Neuronal stem cell (in vitro differentiated cells): ENCODE data around the gene TMEM108.
"Not testable (repeated sequence)": the region's sequence is repeated elsewhere in the genome, so short reads cannot be mapped to it uniquely, and the experiment has no call there.

Experiments used
- DNase-seq: peaks from one replicate; pipeline ENCODE4 v3.0.0-alpha.2; 2013; ENCODE audit warnings: low spot score
- H2AFZ ChIP-seq: one replicate; pipeline ENCODE4 v1.6.1; 2013; ENCODE audit warnings: mild to moderate bottlenecking, low read length, inconsistent platforms
- H2AK5ac ChIP-seq: 2 replicates; pipeline ENCODE4 v1.6.1; 2013; ENCODE audit warnings: low read depth, mild to moderate bottlenecking, inconsistent platforms, low read length, moderate library complexity, mixed read lengths
- H2BK120ac ChIP-seq: 2 replicates; pipeline ENCODE4 v1.6.1; 2013; ENCODE audit warnings: low read depth, mild to moderate bottlenecking, inconsistent platforms, low read length, moderate library complexity, mixed read lengths
- H2BK12ac ChIP-seq: one replicate; pipeline ENCODE4 v1.6.1; 2013; ENCODE audit warnings: low read length, inconsistent platforms
- H2BK15ac ChIP-seq: 2 replicates; pipeline ENCODE4 v1.6.1; 2013; ENCODE audit warnings: mild to moderate bottlenecking, low read length, inconsistent platforms, mixed read lengths
- H2BK5ac ChIP-seq: one replicate; pipeline ENCODE4 v1.6.1; 2013; ENCODE audit warnings: inconsistent platforms, mild to moderate bottlenecking, low read length, moderate library complexity
- H3K14ac ChIP-seq: one replicate; pipeline ENCODE4 v1.6.1; 2013; ENCODE audit warnings: low read length, inconsistent platforms
- H3K18ac ChIP-seq: 2 replicates; pipeline ENCODE4 v1.6.1; 2013; ENCODE audit warnings: low read length, inconsistent platforms
- H3K23ac ChIP-seq: 2 replicates; pipeline ENCODE4 v1.6.1; 2013; ENCODE audit warnings: low read depth, mild to moderate bottlenecking, mixed read lengths, low read length, inconsistent platforms; ENCODE audit not compliant: poor library complexity
- H3K27ac ChIP-seq: replicated peaks from 3 replicates; pipeline ENCODE4 v1.5.1; 2013; ENCODE audit warnings: low read length, inconsistent platforms
- H3K27me3 ChIP-seq, 3 experiments: 2 replicates each; pipeline ENCODE4 v1.6.1; 2013; ENCODE audit warnings: low read length in 3 of 3, mild to moderate bottlenecking in 2 of 3, inconsistent platforms in 1 of 3, low read depth in 1 of 3, mixed read lengths in 1 of 3, moderate library complexity in 1 of 3; ENCODE audit not compliant: control insufficient read depth in 3 of 3, insufficient read depth in 3 of 3
- H3K36me3 ChIP-seq, 2 donors: replicated peaks in 1 of 2; 2 replicates each; pipeline ENCODE4 v1.6.1; 2013; ENCODE audit warnings: low read length in 2 of 2; ENCODE audit not compliant: control insufficient read depth in 2 of 2, insufficient read depth in 2 of 2
- H3K4ac ChIP-seq: 2 replicates; pipeline ENCODE4 v1.6.1; 2013; ENCODE audit warnings: inconsistent platforms, mild to moderate bottlenecking, low read length, moderate library complexity
- H3K4me1 ChIP-seq, 2 donors: 1 replicate in 1 of 2; 2 replicates in 1 of 2; pipeline ENCODE4 v1.6.1; 2013; ENCODE audit warnings: low read length in 2 of 2, low read depth in 1 of 2; ENCODE audit not compliant: control insufficient read depth in 2 of 2, insufficient read depth in 1 of 2
- H3K4me2 ChIP-seq: one replicate; pipeline ENCODE4 v1.6.1; 2013; ENCODE audit warnings: mild to moderate bottlenecking, low read length, inconsistent platforms; ENCODE audit not compliant: insufficient read depth, poor library complexity, severe bottlenecking
- H3K4me3 ChIP-seq, 2 donors: 2 replicates each; pipeline ENCODE4 v1.5.1; 2013; ENCODE audit warnings: low read length in 2 of 2, mild to moderate bottlenecking in 2 of 2, inconsistent platforms in 1 of 2, moderate library complexity in 1 of 2
- H3K79me1 ChIP-seq: one replicate; pipeline ENCODE4 v1.6.1; 2013; ENCODE audit warnings: low read depth, mild to moderate bottlenecking, inconsistent platforms, low read length, moderate library complexity
- H3K9ac ChIP-seq: one replicate; pipeline ENCODE4 v1.6.1; 2013; ENCODE audit warnings: mild to moderate bottlenecking, low read depth, low read length, inconsistent platforms; ENCODE audit not compliant: poor library complexity
- H3K9me3 ChIP-seq, 2 donors: replicated peaks in 1 of 2; 2 replicates each; pipeline versions ENCODE3 to v1.6.1; 2013; ENCODE audit warnings: low read length in 2 of 2, mild to moderate bottlenecking in 2 of 2, inconsistent platforms in 1 of 2, low read depth in 1 of 2, mixed read lengths in 1 of 2, moderate library complexity in 1 of 2; ENCODE audit not compliant: control insufficient read depth in 2 of 2, insufficient read depth in 1 of 2
- H4K8ac ChIP-seq: one replicate; pipeline ENCODE4 v1.6.1; 2013; ENCODE audit warnings: low read depth, mild to moderate bottlenecking, inconsistent platforms, low read length, moderate library complexity
- H4K91ac ChIP-seq: one replicate; pipeline ENCODE4 v1.6.1; 2013; ENCODE audit warnings: low read length, low read depth, mild to moderate bottlenecking, inconsistent platforms; ENCODE audit not compliant: poor library complexity
- WGBS, 2 donors: extraction: QIAGEN DNeasy Blood & Tissue Kit; methylation state at CpG; one replicate each; pipeline ENCODE4 v1.1.7; 2013; ENCODE audit warnings: missing lambda C conversion rate in 2 of 2, mixed read lengths in 1 of 2; ENCODE audit not compliant: insufficient read length in 2 of 2, insufficient replicate concordance in 1 of 2; ENCODE audit errors: extremely low coverage in 2 of 2; 5-methylcytosine and 5-hydroxymethylcytosine counted together

TMEM108 gene

DNA sequence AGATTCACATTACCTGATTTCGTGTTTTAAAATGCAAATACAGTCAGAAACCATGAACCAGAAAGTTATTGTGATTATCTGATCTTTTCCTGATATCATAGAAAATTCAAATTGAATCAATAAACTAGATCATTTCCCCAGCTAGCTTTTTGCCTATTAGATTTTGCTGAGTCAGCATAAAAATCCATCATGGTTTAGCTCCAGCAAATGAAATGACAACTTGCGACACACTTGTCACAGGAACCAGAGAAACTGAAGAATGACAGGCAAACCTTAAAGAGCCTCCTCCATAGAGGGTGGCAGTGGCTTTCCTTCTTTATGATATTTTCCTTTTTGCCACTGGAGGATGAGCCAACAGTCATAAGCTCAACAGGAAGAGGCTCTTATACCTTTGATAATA lies 30.6 kb upstream of the TMEM108 start:
- H3K9me3 ChIP-seq: no peaks in the 10 kb centered on the region
- H2AFZ ChIP-seq: no peak overlapping the region
- H2BK5ac ChIP-seq: no peak overlapping the region
- H3K4ac ChIP-seq: no peak overlapping the region
- H3K27me3 ChIP-seq: no peaks in the 10 kb centered on the region
- no peak overlapping the region for H3K23ac ChIP-seq
- DNase-seq: no peak
- H3K9ac ChIP-seq: no peak overlapping the region
- H3K4me2 ChIP-seq: no peak overlapping the region
- H3K4me3 ChIP-seq: no peak overlapping the region
- H3K79me1 ChIP-seq: no peaks in the 10 kb centered on the region
- H4K91ac ChIP-seq: no peak overlapping the region
- no peak overlapping the region for H2BK12ac ChIP-seq
- no peak overlapping the region for H2AK5ac ChIP-seq
- H2BK120ac ChIP-seq: no peak overlapping the region
- no peak overlapping the region for H3K18ac ChIP-seq
- no peaks in the 10 kb centered on the region for H3K4me1 ChIP-seq
- H3K14ac ChIP-seq: no peak overlapping the region
- H4K8ac ChIP-seq: no peak overlapping the region
- no peak overlapping the region for H3K27ac ChIP-seq
- no CpG with 5 or more reads among the region's 2 CpGs for WGBS, 2 donors
- H2BK15ac ChIP-seq: no peak overlapping the region
- H3K36me3 ChIP-seq: no peaks in the 10 kb centered on the region

- Histone ChIP-seq H3K9me3 (no peaks in the 10 kb centered on the region), H3K4ac (no peak overlapping the region), H3K27ac (no peak overlapping the region), H3K4me2 (no peak overlapping the region), H4K91ac (no peak overlapping the region), H3K4me1 (no peaks in the 10 kb centered on the region), H3K79me1 (no peaks in the 10 kb centered on the region), H2BK15ac (no peak overlapping the region), H3K4me3 (no peak overlapping the region), H4K8ac (no peak overlapping the region), H2BK120ac (no peak overlapping the region), H3K27me3 (no peaks in the 10 kb centered on the region), H3K14ac (no peak overlapping the region), H3K23ac (no peak overlapping the region), H3K18ac (no peak overlapping the region), H2BK12ac (no peak overlapping the region), H2AFZ (no peak overlapping the region), H2BK5ac (no peak overlapping the region), H3K9ac (no peak overlapping the region), H3K36me3 (no peaks in the 10 kb centered on the region), H2AK5ac (no peak overlapping the region)
- no CpG with 5 or more reads among the region's 3 CpGs for WGBS, 2 donors
- no peak for DNase-seq
Measured at GRCh38 chr3:133014325-133014724, 23.9 kb upstream of the TMEM108 start.

DNA sequence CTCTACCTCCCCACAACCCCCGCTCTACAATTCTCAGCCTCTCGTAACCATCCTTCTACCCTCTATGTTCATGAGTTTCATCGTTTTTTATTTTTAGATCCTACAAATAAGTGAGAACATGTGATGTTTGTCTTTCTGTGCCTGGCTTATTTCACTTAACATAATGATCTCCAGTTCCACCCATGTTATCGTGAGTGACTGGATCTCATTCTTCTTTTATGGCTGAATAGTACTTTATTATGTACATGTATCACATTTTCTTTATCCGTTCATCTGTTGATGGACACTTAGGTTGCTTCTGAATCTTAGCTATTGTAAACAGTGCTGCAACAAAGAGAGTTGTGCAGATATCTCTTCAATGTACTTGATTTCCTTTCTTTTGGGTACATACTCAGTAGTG lies 22.6 kb upstream of the TMEM108 start:
- H3K27ac ChIP-seq, H3K9ac ChIP-seq, H4K8ac ChIP-seq, H4K91ac ChIP-seq, H3K4ac ChIP-seq, H2AK5ac ChIP-seq, H3K23ac ChIP-seq, H3K79me1 ChIP-seq, H2BK12ac ChIP-seq, H3K14ac ChIP-seq, H2AFZ ChIP-seq, H2BK120ac ChIP-seq, H3K4me1 ChIP-seq, H3K9me3 ChIP-seq, H3K4me2 ChIP-seq, DNase-seq, H2BK15ac ChIP-seq, H3K36me3 ChIP-seq, H3K27me3 ChIP-seq, H3K4me3 ChIP-seq, H2BK5ac ChIP-seq, H3K18ac ChIP-seq: not testable (repeated sequence)
- 100% methylated on average over 2 of the region's 5 CpGs; no CpG with 5 or more reads in 1 of the 2 donors for WGBS, 2 donors

DNA sequence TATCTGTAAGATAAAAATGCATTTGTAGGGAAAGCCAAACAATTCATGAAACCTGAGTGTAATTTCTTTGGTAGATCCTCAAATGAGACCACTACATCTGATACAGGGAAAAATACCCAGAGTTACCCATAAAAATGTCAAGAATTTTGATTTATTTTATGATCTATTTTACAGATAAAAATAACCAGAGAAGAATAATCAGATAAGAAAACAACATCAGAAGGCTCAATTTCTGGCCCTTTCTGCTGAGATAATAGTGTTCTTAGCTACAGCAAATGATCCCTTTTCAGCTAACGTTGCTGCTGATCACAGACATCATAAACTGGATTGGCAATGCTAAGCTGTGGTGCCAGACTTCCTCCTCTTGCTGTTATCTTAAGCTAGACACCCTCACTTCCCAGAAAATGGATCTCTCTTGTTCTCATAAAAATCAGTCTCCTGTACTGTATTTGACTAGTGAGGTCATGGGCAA lies 21.3 kb upstream of the TMEM108 start:
- no peak overlapping the region for H3K4ac ChIP-seq
- no peak overlapping the region for H2BK120ac ChIP-seq
- no peak overlapping the region for H4K8ac ChIP-seq
- H2BK15ac ChIP-seq: no peak overlapping the region
- no peaks in the 10 kb centered on the region for H3K4me1 ChIP-seq
- no peaks in the 10 kb centered on the region for H3K27me3 ChIP-seq
- H2BK12ac ChIP-seq: no peak overlapping the region
- no peak overlapping the region for H3K18ac ChIP-seq
- H2AFZ ChIP-seq: no peak overlapping the region
- no peak overlapping the region for H3K23ac ChIP-seq
- no peaks in the 10 kb centered on the region for H3K79me1 ChIP-seq
- no peak overlapping the region for H2BK5ac ChIP-seq
- no peak overlapping the region for H3K4me2 ChIP-seq
- no peaks in the 10 kb centered on the region for H3K9me3 ChIP-seq
- H3K14ac ChIP-seq: no peak overlapping the region
- H2AK5ac ChIP-seq: no peak overlapping the region
- no peak overlapping the region for H3K9ac ChIP-seq
- H3K4me3 ChIP-seq: no peak overlapping the region
- H3K27ac ChIP-seq: no peak overlapping the region
- H3K36me3 ChIP-seq: no peaks in the 10 kb centered on the region
- H4K91ac ChIP-seq: no peak overlapping the region
- no CpG with 5 or more reads among the region's 1 CpG for WGBS, 2 donors
- no peak for DNase-seq
